OCI-LY1 (cell line): ENCODE measurements around the gene MED26.

Experiments
- EZH2 ChIP-seq: fragments of 200-600 bp; sonication (generic), shearing (Covaris generic); IDR thresholded peaks from 2 replicates; pipeline ENCODE4 v1.8.0; 2017; ENCODE audit warnings: borderline replicate concordance, mixed run types, mild to moderate bottlenecking, antibody characterized with exemption, low read length, moderate library complexity, mixed read lengths
- TF ChIP-seq, protein P1 (sequence below): fragments of 200-600 bp; sonication (generic), shearing (Covaris generic); IDR thresholded peaks from 2 replicates; pipeline ENCODE4 v1.5.1; 2017; ENCODE audit warnings: mild to moderate bottlenecking, antibody characterized with exemption, low read length, moderate library complexity, mixed read lengths

DNA sequence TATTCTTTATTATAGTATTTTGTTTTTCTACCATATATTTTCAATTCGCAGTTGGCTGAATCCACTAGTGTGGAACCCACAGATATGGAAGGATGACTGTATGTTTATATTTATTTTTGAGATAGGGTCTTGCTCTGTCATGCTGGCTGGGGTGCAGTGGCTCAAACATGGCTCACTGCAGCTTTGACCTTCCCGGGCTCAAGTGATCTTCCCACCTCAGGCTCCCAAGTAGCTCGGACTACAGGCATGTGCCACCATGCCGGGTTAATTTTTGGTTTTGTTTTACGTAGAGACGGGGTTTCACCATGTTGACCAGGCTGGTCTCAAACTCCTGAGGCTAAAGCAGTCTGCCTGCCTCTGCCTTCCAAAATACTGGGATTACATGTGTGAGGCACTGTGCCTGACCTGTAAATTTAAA lies 65.4 kb downstream of the MED26 start:
- no peak for TF ChIP-seq EZH2
- TF ChIP-seq, protein P1, sequence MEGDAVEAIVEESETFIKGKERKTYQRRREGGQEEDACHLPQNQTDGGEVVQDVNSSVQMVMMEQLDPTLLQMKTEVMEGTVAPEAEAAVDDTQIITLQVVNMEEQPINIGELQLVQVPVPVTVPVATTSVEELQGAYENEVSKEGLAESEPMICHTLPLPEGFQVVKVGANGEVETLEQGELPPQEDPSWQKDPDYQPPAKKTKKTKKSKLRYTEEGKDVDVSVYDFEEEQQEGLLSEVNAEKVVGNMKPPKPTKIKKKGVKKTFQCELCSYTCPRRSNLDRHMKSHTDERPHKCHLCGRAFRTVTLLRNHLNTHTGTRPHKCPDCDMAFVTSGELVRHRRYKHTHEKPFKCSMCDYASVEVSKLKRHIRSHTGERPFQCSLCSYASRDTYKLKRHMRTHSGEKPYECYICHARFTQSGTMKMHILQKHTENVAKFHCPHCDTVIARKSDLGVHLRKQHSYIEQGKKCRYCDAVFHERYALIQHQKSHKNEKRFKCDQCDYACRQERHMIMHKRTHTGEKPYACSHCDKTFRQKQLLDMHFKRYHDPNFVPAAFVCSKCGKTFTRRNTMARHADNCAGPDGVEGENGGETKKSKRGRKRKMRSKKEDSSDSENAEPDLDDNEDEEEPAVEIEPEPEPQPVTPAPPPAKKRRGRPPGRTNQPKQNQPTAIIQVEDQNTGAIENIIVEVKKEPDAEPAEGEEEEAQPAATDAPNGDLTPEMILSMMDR, result no peak
